Measurements from ENCODE around the gene LIG1. TPM values are rescaled to one million over a fixed set of nuclear protein-coding genes. Genes with fewer than 3 reads are reported as not detected.

Gene LIG1
- total RNA-seq, 1 experiment from 2014 or later, result 116 TPM

DNA sequence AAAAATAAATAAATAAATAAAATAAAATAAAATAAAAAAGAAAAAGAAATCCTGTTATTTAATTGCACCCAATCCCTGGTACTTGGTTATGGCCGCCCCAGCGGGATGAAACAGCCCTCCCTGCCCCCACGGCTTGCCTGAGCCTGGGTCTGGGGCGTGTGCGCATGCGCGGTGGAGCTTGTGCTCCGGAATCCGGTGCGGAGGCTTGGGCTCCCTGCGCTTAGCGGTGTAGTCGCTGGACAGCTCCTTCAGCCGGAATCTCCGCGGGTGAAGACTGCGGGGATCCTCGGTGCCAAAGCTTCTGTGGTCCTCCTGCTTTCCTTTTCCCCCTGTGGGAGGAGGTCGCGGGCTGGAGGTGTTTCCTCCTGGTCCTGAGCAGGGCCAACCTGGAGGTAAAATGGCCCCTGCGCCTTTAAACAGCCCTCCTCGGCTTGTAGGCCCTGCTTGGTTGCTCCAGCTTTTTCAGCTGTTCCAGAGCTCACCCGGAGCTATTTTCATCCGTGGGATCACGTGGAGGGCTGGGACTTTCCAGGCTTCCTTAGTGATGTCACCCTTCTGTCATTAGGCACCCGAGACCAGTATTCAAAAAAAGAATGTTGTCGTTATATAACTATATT, 59.7 kb downstream of the LIG1 start, which contains the start of gene PLA2G4C:
Gene PLA2G4C (minus strand): TSS at position 468 of the 617 bp plus-strand sequence. CDS start 4,288 bp downstream, outside the sequence.
- no peak for TF ChIP-seq EZH2 (IDR thresholded peaks at IDR 0.05; ENCODE audit: low read depth)
- TF ChIP-seq, protein P1, sequence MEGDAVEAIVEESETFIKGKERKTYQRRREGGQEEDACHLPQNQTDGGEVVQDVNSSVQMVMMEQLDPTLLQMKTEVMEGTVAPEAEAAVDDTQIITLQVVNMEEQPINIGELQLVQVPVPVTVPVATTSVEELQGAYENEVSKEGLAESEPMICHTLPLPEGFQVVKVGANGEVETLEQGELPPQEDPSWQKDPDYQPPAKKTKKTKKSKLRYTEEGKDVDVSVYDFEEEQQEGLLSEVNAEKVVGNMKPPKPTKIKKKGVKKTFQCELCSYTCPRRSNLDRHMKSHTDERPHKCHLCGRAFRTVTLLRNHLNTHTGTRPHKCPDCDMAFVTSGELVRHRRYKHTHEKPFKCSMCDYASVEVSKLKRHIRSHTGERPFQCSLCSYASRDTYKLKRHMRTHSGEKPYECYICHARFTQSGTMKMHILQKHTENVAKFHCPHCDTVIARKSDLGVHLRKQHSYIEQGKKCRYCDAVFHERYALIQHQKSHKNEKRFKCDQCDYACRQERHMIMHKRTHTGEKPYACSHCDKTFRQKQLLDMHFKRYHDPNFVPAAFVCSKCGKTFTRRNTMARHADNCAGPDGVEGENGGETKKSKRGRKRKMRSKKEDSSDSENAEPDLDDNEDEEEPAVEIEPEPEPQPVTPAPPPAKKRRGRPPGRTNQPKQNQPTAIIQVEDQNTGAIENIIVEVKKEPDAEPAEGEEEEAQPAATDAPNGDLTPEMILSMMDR (conservative IDR thresholded peaks at IDR 0.05), result no peak
- no peaks in the 10 kb centered on the region for H3K9me3 ChIP-seq (ENCODE audit: insufficient read depth, low read depth)
- peak within 1 kb of the TSS; percentile 76 for H2AFZ ChIP-seq
- no peaks in the 10 kb centered on the region for H3K79me2 ChIP-seq (ENCODE audit: low read depth)
- H3K4me2 ChIP-seq, result peak within 1 kb of the TSS; percentile 85
- ChIA-PET CTCF (interaction anchor here (0.6 to 0.7 kb wide), 2 partner anchors 231 to 474 kb away, joined by 3 to 5 read pairs; no protein-coding TSS in a partner anchor), POLR2A (ENCODE audit: unreplicated experiment) (interaction anchor here (0.5 to 0.9 kb wide), 8 partner anchors 9 to 947 kb away, joined by 3 to 18 read pairs (median 4); partner anchors contain the start of gene CGB7)
- H3K27me3 ChIP-seq (ENCODE audit: insufficient read depth, low read depth), result no peaks in the 10 kb centered on the region
- H4K20me1 ChIP-seq (ENCODE audit: insufficient read depth), result no peaks in the 10 kb centered on the region
- peaks cover 19% of the 10 kb centered on the region; the same call in 1 of the 2 replicates for H3F3A ChIP-seq (ENCODE audit: insufficient read depth, low read depth)
- H3K4me3 ChIP-seq, result peak within 1 kb of the TSS; percentile 62
- H3K27ac ChIP-seq, result peak within 1 kb of the TSS; percentile 18
- H3K4me1 ChIP-seq (replicated peaks; ENCODE audit: insufficient read depth), result peaks cover 7% of the 10 kb centered on the region; the same call in 1 of the 2 replicates
- intact Hi-C loops (cut with micrococcal nuclease; ENCODE audit: unreplicated experiment), result no loop called here
- no TSS peak for BruUV-seq (replicated peaks)
- no peaks in the 10 kb centered on the region for H3K36me3 ChIP-seq (ENCODE audit: low read depth)
- peak; percentile 70 to 76 for DNase-seq
- H3K9me2 ChIP-seq (ENCODE audit: insufficient read depth), result no peaks in the 10 kb centered on the region

DNA sequence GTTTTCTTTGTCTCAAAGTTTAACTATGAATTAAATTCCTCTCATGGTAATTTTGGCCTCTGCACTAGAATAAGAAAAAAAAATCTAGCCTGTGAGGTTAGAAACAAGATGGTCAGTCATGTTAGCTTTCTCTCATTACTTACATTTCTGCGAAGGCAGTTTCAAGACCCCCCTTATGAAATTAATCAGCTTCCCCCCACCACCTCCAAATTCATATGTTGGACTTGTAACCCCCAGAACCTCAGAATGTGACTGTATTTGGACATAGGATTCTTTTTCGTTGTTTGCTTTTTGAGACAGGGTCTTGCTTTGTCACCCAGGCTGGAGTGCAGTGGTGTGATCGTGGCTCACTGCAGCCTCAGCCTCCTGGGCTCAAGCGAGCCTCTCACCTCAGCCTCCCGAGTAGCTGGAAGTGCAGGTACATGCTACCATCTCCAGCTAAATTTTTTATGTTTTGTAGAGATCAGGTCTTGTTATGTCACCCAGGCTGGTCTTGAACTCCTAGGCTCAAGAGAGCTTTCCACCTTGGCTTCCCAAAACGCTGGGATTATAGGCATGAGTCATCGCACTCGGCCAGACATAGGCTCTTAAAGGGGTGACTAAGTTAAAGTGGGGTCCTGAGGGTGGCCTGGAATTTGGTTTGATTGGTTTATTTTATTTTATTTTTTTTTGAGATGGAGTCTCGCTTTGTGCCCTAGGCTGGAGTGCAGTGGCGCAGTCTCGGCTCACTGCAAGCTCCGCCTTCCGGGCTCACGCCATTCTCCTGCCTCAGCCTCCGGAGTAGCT, 61.0 kb downstream of the LIG1 start:
- BruUV-seq (replicated peaks), result no TSS peak
- no peaks in the 10 kb centered on the region for H4K20me1 ChIP-seq (ENCODE audit: insufficient read depth)
- H3F3A ChIP-seq (ENCODE audit: insufficient read depth, low read depth), result peaks cover 19% of the 10 kb centered on the region; the same call in 1 of the 2 replicates
- ChIA-PET CTCF (interaction anchor here (0.7 kb wide), 1 partner anchor 61 kb away, joined by 7 read pairs; no protein-coding TSS in a partner anchor), POLR2A (ENCODE audit: unreplicated experiment) (no interaction called here)
- H3K4me3 ChIP-seq, result no peak overlapping the region
- no peaks in the 10 kb centered on the region for H3K79me2 ChIP-seq (ENCODE audit: low read depth)
- H3K27ac ChIP-seq, result no peak overlapping the region
- H3K27me3 ChIP-seq (ENCODE audit: insufficient read depth, low read depth), result no peaks in the 10 kb centered on the region
- DNase-seq, result no peak
- H3K4me2 ChIP-seq, result no peak overlapping the region
- no peaks in the 10 kb centered on the region for H3K9me3 ChIP-seq (ENCODE audit: insufficient read depth, low read depth)
- TF ChIP-seq, protein P1 (conservative IDR thresholded peaks at IDR 0.05), result no peak
- no peak for TF ChIP-seq EZH2 (IDR thresholded peaks at IDR 0.05; ENCODE audit: low read depth)
- H3K9me2 ChIP-seq (ENCODE audit: insufficient read depth), result no peaks in the 10 kb centered on the region
- intact Hi-C loops (cut with micrococcal nuclease; ENCODE audit: unreplicated experiment), result no loop called here
- H3K4me1 ChIP-seq (replicated peaks; ENCODE audit: insufficient read depth), result peaks cover 7% of the 10 kb centered on the region; the same call in 1 of the 2 replicates
- no peak overlapping the region for H2AFZ ChIP-seq
- no peaks in the 10 kb centered on the region for H3K36me3 ChIP-seq (ENCODE audit: low read depth)

DNA sequence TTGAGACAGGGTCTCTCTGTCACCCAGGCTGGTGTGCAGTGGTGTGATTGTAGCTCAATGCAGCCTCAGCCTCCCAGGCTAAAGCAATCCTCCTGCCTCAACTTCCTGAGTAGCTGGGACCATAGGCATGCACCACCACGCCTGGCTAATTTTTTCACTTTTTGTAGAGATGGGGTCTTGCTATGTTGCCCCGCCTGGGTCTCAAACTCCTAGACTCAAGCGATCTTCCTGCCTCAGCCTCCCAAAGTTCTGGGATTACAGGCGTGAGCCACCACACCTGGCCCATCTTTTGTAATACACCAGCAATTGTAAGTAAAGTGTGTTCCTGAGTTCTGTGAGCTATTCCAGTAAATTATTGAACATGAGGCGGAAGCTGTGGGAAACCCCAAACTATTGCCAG, 66.2 kb downstream of the LIG1 start:
- H3F3A ChIP-seq (ENCODE audit: insufficient read depth, low read depth), result peaks cover 4% of the 10 kb centered on the region; the same call in 1 of the 2 replicates
- no peaks in the 10 kb centered on the region for H3K4me1 ChIP-seq (replicated peaks; ENCODE audit: insufficient read depth)
- no peaks in the 10 kb centered on the region for H3K79me2 ChIP-seq (ENCODE audit: low read depth)
- H3K9me3 ChIP-seq (ENCODE audit: insufficient read depth, low read depth), result no peaks in the 10 kb centered on the region
- no peak overlapping the region for H3K4me2 ChIP-seq
- H3K27me3 ChIP-seq (ENCODE audit: insufficient read depth, low read depth), result no peaks in the 10 kb centered on the region; the same call in 1 of the 2 replicates
- H3K4me3 ChIP-seq, result no peak overlapping the region
- no peaks in the 10 kb centered on the region for H3K36me3 ChIP-seq (ENCODE audit: low read depth)
- no peak overlapping the region for H3K27ac ChIP-seq
- intact Hi-C loops (cut with micrococcal nuclease; ENCODE audit: unreplicated experiment), result no loop called here
- TF ChIP-seq, protein P1 (conservative IDR thresholded peaks at IDR 0.05), result no peak
- no peak for TF ChIP-seq EZH2 (IDR thresholded peaks at IDR 0.05; ENCODE audit: low read depth)
- BruUV-seq (replicated peaks), result no TSS peak
- no peaks in the 10 kb centered on the region for H3K9me2 ChIP-seq (ENCODE audit: insufficient read depth)
- ChIA-PET CTCF (no interaction called here), POLR2A (ENCODE audit: unreplicated experiment) (interaction anchor here (0.5 kb wide), 1 partner anchor 276 kb away, joined by 45 read pairs; no protein-coding TSS in a partner anchor)
- no peaks in the 10 kb centered on the region for H4K20me1 ChIP-seq (ENCODE audit: insufficient read depth)
- no peak for DNase-seq
- H2AFZ ChIP-seq, result no peak overlapping the region

Data from PC-9 (cell line).